ENCODE results near the gene ROGDI.

- no peak for TF ChIP-seq POLR2A (IDR thresholded peaks at IDR 0.05)
- no peak for TF ChIP-seq CTCF (IDR thresholded peaks at IDR 0.05)
Measured at GRCh38 chr16:4785758-4786433, 16.5 kb downstream of the ROGDI start.

Data from adrenal gland (tissue), 5 donors.